GM10266 (cell line): ENCODE measurements around the gene SPATC1L.

Source experiments
- DNase-seq: peaks from one replicate; pipeline ENCODE4 v3.0.0; 2012; ENCODE audit errors: extremely low spot score
- CTCF ChIP-seq: IDR thresholded peaks from 2 replicates; pipeline ENCODE4 v1.5.1; 2012; ENCODE audit warnings: mild to moderate bottlenecking, low read depth; ENCODE audit not compliant: control insufficient read depth, insufficient read depth; ENCODE audit errors: missing control alignments

Gene SPATC1L

DNA sequence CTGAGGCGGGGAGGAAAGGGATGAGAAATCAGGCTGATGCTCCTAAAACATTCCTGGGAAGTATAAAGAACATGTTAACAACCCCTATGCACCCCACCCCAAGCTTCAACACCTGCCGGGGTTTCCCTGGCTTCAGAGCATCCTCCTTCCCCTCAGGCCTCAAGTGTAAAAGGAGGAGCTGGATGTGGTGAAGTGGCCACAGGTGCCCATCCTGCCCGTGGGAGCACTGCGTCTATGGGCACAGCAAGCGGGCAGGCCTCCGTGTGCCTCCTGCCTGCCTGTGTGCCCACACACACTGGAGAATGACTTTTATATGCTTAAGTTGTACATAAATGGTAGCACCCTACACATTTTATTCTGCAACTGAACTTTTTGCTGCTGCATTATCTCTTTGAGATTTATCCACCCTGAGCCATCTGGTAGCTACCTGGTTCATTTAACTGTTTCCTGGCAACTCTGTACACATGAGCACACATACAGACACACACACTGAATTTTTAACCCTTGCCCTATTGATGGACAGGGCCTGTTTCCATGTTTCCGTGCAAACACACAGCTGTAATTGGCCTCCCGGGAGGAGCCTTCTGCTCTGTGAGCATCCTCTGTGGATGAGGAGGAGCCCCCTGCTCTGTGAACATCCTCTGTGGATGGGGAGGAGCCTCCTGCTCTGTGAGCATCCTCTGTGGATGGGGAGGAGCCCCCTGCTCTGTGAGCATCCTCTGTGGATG lies 15.4 kb downstream of the SPATC1L start:
- no peak for TF ChIP-seq CTCF
- DNase-seq = no peak

DNA sequence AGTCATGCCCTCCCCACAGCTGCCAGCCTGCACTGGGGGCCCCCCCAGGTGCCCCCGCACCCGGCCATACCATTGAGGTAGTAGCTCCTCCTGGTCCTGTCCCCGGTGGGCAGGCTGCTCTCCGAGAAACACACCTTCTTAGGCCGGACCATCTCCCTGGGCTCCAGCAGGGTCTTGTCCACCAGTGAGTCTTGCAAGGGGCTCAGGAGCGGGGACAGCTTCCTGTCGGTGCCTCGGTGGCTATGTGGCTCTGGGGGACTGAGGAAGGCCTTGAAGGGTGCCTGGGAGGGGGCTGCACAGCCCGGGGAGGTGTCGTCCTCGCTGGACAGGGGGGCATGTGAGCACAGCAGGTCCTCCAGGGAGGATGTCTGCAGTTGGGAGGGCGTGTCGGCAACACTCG lies 16.0 kb downstream of the SPATC1L start:
- no peak for TF ChIP-seq CTCF
- no peak for DNase-seq

- no peak for TF ChIP-seq CTCF
- DNase-seq = no peak
Observed at GRCh38 chr21:46165098-46165497, 19.2 kb downstream of the SPATC1L start.

DNA sequence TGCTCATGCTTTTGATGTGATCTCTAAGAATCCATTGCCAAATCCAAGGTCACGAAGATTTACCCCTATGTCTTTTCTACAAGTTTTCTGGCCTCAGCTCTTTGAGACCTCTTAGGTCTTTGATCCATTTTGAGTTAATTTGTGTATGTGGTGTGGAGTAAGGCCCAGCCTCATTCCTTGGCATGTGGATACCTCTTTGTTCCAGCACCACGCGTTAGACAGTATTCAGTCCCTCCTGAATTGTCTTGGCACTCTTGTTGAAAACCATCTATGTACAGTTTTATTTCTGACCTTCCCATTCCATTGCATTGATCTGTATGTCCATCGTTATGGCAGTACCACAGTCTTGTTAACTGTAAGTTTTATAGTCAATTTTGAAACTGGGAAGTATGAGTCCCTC lies 20.9 kb downstream of the SPATC1L start:
- no peak for DNase-seq
- no peak for TF ChIP-seq CTCF

DNA sequence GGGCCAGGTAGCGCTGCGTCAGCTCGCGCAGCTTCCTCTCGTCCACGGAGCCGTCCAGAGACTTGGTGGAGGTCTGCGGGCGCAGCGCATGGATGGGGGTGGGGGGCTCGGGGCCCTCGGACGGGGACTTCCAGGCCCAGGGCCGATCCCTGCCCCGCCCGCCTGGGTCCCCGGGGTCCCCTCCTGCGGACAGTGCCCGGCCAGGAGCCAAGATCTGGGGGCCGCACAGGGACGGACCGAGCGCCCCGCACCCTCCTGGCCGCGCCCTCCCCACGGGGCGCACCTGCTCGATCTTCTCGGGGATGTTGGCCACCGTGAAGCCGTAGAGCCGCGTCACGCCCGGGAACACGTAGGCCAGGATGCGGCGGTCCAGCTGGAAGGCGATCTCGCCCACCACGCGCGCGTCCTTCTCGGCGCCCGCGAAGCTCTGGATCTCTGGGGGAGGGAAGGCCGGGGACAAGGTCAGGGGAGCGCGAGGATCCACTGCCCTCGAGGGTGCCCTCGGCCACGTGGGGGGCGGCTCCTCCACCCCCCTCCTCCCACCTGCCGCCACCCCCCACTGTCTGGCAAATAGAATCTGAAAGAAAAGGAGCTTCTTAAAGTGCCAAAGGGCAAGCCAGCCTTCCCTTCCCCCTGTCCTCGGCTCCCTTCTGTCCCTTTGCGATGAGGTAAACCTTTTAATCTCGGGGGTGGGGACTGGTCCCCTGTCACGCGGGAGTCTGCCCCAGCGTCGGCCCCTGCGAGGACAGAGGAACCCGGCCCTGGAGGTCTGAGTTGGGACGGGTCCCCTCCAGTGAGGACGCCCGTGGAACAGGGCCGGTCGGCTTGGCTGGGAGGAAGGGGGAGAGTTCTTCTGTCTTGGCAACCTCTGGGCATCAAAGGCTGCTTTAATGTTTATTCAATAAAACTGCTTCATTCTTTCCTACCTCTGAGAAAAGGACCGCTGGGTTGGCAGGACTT lies 22.3 kb downstream of the SPATC1L start:
- no peak for TF ChIP-seq CTCF
- peak; percentile 45 for DNase-seq

DNA sequence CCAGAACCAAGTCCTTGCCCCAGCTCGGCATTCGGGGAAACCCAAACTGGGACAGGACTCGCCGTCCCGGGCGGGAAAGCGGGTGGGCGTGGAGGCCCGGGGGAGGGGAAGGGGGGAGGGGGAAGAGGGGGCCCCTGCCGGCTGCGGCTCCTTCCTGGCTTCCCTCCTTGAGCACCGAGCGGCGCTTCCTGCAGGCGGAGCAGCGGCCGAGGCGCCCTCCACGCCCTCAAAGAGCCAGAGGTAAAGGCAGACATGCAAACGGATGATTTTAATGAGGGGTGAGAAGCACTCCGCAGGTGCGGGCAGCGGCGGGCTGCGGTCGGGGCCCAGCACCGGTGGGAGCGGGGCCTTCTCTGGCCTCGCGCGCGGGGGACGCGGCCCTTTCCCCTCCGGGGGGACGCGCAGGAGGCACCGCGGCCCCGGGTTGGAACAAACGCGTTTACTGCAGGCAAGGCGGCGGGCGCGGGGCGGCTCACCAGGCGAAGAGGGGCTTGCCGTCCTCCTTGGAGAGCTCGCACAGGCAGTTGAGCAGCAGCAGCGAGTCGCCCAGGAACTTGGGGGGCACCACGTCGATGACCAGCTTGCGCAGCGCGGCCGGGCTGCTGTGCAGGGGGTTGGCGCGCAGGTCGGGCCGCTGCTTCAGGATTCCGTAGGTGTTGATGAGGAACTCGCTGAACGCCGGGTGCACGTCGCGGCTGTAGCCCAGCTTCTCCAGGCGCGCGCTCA lies 23.2 kb downstream of the SPATC1L start:
- DNase-seq = no peak

More for the DNA sequence above, 23.2 kb downstream of the SPATC1L start:
- no peak for TF ChIP-seq CTCF
